HG03175 (cell line): ENCODE results near the gene TSG101.

ENCODE experiments used
- ATAC-seq: cut with Tn5 transposase; IDR thresholded peaks from one replicate; pipeline ENCODE4 v1.9.1; 2021; ENCODE audit warnings: mild to moderate bottlenecking, moderate library complexity; ENCODE audit not compliant: unreplicated experiment

Gene TSG101, protein sequence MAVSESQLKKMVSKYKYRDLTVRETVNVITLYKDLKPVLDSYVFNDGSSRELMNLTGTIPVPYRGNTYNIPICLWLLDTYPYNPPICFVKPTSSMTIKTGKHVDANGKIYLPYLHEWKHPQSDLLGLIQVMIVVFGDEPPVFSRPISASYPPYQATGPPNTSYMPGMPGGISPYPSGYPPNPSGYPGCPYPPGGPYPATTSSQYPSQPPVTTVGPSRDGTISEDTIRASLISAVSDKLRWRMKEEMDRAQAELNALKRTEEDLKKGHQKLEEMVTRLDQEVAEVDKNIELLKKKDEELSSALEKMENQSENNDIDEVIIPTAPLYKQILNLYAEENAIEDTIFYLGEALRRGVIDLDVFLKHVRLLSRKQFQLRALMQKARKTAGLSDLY

DNA sequence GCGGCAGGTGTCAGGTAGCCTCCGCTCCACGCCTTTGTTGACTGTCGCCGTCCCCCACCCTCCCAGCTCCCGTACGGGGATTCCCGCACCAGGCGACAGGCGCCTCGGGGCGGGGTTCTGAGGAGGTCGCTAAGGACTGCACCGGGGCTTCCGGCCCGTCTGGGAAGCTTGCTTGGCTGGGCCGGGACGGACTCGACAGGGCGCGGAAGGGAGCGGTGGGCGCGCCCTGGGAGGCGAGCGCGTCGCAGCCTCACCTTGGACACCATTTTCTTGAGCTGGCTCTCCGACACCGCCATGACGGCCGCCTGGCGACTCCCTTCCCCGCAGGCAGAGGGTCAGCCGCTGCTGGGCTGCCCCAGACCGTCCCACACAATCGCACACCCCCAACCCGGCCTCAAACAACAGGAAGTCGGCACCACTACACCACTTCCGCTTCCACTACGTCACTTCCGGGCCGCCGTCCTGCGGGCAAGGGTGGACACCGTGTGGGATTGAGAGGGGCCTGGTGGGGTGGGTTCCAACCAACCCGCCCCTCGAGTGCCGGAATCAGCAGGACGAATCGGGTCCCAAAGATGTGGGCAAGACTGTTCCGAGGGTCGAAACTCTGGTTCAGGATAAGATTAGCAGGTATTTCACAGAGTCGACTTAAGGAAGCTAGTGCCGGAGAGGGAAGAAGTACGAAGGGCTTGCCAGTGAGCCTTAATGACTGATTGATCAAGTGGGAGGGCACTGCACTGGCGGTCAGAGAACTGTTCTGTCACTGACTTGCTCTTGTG, at the start of gene TSG101:
Gene TSG101, minus strand, starts transcription at position 422 of the 776 bp plus-strand sequence. Its CDS starts 126 bp downstream, at position 296.
- ATAC-seq, result peak; percentile 96

DNA sequence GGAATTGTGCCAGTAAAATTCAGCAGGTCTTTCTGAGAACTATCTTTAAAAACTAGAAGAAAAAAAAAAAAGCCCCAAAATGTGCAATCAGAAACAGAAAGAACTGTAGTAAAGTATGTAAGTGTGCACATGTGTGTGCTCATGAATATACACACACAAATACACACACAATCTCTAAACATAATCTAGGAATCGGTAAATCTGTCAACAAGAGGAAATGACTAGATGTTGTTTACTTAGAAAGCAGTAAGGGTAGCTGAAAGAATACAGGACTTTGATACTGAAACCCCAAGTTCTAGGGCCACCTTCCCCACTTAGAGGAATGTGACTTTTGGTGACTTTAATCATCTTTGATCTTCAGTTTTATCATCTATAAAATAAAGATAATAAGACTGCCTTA, 48.6 kb upstream of the TSG101 start:
- ATAC-seq, result no peak

DNA sequence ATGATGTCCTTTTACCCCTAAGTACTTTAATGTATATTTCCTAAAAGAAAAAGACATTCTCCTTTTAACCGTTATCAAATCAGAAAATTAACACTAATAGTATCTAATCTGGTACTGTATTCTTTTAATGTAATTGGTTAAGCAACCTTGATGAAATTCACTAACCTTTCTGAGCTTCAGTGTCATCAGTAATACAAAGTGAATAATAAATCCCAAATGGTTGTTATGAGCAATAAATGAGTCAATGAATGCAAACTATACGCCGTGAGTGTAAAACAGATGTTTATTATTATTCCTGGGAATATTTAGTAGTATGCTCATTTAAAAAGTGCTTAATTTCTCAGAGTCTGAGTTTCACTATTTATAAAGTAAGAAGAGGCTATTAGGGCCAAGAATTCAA, 40.3 kb upstream of the TSG101 start:
- ATAC-seq, result no peak

DNA sequence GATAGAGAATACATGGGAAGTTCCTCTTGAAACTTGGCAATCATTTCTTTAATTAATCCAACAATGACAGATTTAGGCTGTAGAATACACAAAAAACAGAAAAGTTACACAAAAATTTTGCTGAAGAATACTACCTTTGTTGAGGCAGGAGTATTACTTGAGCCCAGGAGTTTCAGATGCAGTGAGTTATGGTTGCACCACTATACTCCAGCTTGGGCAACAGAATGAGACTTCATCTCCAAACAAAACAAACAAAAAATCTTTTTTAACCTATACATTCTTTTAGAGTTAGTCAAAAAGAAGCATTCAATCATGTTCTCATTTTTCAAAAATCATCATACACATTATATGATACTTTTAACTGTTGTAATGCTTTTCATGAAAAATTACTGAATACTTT, 39.7 kb upstream of the TSG101 start:
- ATAC-seq, result no peak

DNA sequence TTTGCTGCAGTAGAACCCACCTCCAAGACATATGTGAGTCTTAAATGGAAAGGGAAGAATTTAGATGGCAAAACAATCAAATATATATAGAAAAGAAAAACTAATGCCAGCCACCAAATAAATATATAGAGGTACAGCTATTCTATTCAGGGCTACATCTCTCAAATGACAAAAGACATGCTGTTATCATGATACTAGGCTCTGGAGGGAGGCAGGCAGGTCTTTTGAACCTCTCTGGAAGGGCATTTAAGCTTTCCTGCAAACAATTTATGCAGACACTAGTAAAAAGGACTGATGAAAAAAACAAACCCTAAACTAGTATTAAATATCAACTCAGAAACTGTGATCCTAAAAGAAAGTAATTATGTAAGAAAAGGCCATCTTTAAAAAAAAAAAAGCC, 37.4 kb upstream of the TSG101 start:
- no peak for ATAC-seq

DNA sequence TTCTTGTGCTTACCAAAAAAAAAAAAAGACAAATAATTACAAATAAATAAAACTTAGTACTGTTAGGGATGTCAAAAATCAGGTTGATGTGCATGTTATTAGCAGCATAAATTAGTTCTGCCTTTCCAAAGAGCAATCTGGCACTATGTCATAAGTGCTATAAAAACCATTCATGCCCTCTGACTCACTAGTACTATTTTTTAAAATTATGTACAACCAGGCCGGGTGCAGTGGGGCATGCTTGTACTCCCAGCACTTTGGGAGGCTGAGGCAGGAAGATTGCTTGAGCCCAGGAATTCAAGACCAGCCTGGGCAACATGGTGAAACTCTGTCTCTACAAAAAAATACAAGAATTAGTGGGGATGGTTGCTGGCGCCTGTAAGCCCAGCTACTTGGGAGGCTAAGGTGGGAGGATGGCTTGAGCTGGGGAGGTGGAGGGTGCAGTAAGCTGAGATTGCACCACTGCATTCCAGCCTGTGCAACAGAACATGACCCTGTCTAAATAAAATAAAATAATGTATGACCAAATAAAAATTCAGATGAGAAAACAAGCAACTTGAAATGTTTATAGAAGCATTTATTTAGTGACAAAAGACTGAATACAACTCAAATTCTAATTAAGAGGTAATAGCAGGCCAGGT, 36.5 kb upstream of the TSG101 start:
- ATAC-seq, result no peak

DNA sequence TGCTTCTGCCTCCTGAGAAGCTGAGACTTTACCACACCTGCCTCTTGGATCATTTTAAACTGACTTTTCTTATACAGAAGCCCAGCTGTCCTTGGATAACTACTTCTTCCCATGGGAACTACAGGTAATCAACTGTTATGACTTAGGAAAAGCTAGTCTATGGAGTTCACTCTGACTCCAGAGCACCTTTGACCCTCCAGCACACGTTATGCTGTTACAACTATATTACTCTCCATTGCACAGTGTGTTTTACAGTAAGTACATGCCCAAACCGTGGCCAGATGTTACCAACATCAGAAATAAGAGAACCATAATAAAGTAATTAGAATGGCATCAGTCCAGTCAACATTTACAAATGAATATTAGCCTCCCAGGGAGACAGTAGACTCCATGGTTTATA, 21.3 kb upstream of the TSG101 start:
- ATAC-seq, result no peak

DNA sequence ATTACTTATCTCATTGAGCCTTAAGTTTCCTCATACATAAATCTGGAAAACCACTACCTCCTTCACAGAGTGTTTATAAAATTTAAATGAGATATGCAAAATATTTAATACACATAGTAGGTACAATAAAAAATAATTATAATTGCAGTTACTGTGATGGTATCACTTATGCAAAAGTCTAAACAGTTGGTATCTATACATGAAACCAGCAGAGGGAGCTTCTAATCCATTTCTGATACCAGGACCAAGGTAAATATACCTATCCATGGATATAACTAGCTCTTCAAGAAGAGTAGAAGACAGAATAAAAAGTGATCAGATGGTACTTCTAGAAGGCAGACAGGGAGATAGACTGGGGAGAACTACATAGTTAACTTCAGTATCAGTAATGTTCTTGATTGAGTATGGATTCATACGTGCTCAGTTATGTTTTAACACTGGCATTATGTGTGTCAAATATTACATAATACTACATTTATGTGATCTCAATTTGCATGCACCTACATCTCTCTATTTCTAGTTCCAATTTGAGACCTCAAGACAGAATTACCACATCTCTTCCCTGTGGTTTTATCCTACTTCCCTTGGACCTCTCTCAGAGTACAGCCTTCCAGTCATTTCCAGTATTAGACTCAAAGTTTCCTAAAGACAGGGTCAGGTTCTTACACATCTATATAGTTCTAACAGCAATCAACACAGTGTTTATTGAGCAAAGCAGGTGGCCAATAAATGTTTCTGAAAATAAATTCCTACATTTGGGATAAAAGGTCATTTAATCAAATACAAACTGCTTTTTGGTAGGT, 13.7 kb upstream of the TSG101 start:
- ATAC-seq, result no peak

DNA sequence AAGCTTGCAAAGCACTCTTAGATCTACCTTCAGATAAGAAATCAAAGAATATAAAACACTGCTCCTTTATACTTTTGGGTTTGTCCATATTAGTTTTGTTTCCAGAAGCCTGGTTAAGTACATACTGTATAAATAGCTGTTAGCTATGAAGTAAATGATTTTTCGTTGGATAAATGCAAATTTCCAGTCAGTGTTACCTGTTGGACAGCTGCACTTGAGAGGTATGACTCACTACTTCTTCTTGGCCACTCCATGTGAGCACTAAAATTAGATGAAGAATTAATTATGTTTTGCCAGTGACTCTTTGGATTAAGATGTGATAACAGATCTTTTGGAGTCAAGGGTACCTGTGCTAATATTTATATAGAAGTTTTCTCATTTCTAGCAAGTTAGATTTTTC, 9.5 kb upstream of the TSG101 start:
- ATAC-seq, result no peak

DNA sequence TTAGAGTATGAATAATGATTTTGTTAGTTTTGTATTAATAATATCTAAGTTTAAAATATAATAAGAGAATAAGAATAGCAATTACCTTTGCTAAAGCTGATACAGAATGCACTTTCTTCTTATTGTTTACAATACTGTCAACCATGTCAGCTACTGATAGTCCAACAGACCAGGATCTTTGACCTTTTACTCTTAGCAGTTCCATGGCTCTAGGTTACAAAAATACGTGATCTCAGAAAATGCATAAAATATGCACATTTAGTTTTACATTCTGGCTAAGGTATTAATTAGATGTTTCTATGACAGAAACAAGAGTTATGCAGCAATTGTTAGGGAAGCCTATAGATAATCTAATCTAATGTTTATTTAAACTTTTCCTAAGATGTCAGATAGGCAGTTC, 7.5 kb upstream of the TSG101 start:
- ATAC-seq, result no peak

DNA sequence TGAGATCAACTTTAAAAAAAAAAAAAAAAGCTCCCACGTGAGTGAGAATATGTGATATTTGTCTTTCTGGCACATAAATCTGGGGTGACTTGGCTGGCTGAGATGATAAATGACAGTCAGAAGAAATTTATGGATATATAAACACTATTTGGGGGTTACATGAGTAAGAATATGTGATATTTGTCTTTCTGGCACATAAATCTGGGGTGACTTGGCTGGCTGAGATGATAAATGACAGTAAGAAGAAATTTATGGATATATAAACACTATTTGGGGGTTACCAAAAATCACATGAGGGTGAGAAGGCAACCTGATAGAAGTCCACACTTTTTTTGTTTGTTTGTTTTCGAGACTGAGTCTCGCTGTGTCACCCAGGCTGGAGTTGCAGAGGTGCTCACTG, 6.6 kb upstream of the TSG101 start:
- ATAC-seq, result no peak

DNA sequence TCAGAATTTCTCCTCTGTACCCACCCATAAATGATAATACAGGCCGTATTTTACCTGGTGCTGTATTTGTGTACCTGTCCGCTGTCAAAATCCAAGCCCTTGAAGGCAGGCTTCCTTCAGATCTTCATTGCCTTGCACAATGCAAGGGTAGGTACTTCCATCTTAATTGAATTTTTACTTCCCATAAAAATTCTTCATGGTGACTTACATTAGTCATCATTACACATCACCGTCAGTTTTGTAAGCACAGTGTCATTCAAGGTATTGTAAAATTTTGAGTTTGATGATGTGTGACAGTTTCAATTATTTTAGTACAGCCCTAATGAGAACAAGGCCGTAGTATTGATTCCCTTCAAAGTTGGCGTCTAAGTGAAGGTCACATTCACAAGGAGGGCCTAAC, 770 bp upstream of the TSG101 start:
- ATAC-seq, result no peak

DNA sequence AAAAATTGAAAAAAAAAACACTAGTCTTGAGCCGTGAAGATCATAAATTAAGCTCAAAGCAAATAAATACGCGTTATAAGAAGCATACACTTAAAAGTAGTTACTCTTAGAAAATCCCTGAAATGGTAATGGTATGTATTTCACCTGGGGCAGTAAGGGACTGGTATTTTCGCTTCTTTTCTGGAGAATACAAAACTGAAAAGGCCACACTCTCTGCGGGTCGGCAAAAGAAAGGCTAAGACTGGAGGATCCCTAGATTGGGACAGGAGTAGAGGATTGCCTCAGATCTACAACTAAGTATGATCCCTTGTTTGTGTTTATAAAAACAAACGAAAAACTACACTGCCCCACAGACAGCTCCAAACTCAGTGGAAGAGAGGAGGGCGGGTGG, 617 bp downstream of the TSG101 start:
- no peak for ATAC-seq

DNA sequence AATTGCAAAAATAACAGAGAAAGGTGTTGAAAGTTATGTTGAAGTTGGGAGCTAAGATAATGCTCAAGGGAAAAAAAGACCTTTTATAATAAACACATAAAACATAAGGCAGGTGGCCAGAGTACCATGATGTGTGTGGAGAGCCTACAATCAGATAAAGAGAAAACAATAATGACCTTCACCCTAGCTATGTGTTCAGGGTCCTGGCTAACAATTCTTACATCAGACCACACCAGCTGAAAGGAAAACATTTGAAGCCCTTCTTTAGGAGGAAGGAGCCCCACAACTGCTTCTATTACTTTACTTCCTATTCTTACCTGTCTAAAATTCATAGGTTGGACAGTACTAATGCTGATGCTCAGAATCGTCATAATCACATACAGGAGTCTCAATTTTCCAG, 2.5 kb downstream of the TSG101 start:
- ATAC-seq, result no peak

DNA sequence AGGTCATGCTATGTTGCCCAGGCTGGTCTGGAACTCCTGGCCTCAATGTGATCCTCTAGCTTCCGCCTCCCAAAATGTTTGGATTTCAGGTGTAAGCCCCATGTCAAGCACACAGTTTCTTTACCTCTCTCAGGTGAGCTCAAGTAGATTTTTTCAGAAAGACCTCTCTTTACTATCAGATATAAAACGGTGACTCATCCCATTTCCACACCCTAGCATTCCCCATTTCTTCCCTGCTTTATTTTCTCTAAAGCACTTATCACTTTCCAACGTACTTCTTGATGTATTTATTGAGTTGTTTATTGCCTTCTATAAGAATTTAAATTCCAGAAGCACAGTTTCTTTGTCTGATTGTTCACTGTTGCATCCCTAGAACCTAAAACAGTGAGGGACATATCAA, 3.7 kb downstream of the TSG101 start:
- ATAC-seq, result no peak

DNA sequence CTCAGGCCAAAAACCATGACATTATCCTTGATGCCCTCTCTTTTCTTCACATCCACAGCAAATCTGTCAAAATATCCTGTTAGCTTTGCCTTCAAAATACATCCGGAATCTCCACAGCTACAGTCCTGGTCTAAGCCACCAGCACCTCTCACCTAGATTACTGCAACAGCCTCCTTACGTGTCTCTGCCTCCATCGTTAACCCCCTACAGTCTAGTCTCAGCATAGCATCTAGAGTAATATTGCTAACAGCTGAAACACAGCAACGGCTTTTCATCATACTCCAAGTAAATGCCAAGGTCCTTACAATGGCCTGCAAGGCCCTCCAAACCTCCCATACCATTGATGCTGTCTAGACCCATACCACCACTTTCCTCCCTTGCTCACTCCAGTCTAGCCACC, 4.4 kb downstream of the TSG101 start:
- no peak for ATAC-seq

DNA sequence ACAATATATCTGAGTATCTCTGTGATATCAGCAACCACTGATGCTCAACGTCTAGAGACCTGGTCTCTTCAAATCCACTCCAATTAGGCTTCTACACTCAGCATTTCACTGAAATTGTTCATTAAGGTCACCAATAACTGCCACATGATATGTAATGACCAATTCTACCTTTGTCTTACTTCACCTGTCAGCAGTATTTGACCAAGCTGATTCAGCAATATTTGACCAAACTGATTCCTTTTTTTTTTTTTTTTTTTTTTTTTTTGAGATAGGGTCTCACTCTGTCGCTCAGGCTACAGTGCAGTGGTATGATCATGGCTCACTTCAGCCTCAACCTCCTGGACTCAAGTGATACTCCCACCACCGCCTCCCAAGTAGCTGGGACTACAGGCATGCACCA, 5.6 kb downstream of the TSG101 start:
- ATAC-seq, result no peak

DNA sequence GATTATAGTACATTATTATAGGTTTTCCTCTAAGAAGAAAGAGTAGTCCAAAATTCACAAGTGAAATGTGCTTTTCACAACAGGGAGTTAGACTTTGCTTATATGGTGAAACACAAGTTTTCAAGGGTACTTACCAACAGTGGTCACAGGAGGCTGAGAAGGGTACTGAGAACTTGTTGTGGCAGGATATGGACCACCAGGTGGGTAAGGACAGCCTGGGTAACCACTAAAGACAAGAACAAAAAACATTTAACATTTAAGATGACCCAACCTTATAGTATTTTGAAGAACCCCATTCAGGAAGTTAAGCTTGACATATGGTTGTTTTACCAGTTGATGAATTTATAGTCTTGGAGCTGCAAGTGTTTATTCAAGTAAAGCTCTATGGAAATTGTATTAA, 24.4 kb downstream of the TSG101 start:
- no peak for ATAC-seq

DNA sequence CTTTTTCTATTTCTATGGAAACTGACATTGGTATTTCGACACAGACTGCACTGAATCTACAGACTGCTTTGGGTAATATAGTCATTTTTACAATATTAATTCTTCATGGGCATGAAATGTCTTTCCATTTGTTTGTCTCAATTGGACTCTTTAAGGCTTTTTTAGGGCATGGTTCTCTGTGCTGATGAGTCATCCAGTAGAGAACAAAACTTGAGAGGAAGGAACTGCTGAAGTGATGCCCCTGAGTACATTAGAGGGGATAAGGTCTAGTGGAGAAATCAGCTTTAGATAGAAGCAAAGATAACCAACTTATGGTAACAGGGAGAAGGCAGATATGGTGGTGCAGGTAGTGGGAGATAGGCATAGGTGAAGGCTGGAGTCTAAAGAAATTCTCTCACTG, 25.1 kb downstream of the TSG101 start:
- no peak for ATAC-seq

DNA sequence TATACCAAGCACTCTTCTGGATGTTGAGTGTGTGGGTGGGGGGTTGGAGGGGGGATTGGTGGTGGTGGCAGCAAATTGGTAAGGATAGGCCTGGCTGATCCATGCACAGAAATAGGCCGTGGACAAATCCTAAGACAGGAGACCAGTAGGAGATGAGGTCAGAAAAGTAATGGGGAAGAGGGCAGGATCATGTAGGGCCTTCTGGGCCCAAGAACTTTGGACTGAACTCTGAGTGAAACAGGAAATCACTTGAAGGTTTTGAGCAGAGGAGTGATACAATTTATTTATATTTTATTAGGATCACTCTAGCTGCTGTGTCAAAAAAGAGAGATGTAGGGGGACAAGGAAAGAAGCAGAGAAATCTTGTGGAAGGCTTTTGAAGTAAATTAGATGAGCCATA, 28.7 kb downstream of the TSG101 start:
- ATAC-seq, result no peak

DNA sequence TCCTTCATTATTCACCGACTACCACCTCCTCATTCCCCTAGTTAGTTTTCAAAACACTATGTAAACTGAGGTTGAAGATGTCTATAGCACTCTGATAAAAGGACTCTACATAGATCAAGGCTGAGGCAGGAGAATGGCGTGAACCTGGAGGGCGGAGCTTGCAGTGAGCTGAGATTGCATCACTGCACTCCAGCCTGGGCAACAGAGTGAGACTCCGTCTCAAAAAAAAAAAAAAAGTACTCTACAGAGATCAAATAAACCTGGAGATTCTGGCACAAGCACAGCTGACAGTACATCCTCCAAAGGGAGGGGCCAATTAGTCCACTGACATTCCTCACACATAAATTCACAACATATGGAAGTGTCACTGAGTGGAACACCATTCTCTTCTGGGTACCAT, 31.0 kb downstream of the TSG101 start:
- no peak for ATAC-seq
